ENCODE results near the gene CCDC134. TPM values are rescaled to one million over a fixed set of nuclear protein-coding genes. Genes with fewer than 3 reads are reported as not detected.

CCDC134 gene
- total and polyA plus RNA-seq, 2 of the 8 experiments (the other 6 are each of a cell fraction or from before 2014, with no cell fraction given): 7.7 to 20.0 TPM

- TF ChIP-seq MAX (IDR thresholded peaks at IDR 0.05) (peak; percentile 67), BRCA1 (IDR thresholded peaks at IDR 0.05; ENCODE audit: low read depth, low read length) (no peak), EP300 (IDR thresholded peaks at IDR 0.05; ENCODE audit: borderline replicate concordance in 1 of 2, low read depth in 2 of 2, low read length in 2 of 2) (0 out of 3 replicates have a peak, but pooled peaks of 1 of the 2 experiments have one; percentile 14), POLR2AphosphoS5 (IDR thresholded peaks at IDR 0.05; ENCODE audit: low read depth, low read length) (peak; percentile 93), USF2 (IDR thresholded peaks at IDR 0.05; ENCODE audit: low read length) (no peak), KDM5A (IDR thresholded peaks at IDR 0.05; ENCODE audit: low read length) (no peak), TBP (IDR thresholded peaks at IDR 0.05; ENCODE audit: low read depth, low read length) (peak; percentile 96), EGR1 (IDR thresholded peaks at IDR 0.05; ENCODE audit: borderline replicate concordance, low read depth, low read length) (no peak)
Measured at GRCh38 chr22:41800348-41801146, at the start of gene CCDC134 (continued).

Data from H1 (cell line).